GM21528 (cell line): ENCODE data around the gene ALKAL2.

ENCODE experiments used
- ATAC-seq: cut with Tn5 transposase; IDR thresholded peaks from one replicate; pipeline ENCODE4 v1.9.1; 2021; ENCODE audit warnings: mild to moderate bottlenecking, moderate library complexity; ENCODE audit not compliant: unreplicated experiment, low FRiP score

ALKAL2 gene

DNA sequence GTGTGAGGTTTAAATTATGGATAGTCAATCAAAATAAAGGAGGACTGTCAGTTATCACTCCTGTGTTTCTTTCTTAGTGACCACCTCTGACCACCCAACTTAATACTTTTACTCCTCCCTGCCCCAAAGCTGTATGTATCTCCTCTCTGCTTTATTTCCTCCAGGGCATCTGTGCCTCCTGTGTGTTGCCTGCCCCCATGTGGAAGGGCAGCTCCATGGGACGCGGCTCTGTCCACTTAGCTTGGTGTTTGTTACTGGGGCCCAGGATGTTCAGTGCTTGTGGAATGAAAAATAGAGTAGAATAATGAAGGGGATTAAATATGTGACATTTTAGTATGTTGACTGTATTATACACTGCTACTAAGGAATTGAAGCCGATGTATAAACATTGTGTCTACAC, 13.4 kb downstream of the ALKAL2 start:
- no peak for ATAC-seq

DNA sequence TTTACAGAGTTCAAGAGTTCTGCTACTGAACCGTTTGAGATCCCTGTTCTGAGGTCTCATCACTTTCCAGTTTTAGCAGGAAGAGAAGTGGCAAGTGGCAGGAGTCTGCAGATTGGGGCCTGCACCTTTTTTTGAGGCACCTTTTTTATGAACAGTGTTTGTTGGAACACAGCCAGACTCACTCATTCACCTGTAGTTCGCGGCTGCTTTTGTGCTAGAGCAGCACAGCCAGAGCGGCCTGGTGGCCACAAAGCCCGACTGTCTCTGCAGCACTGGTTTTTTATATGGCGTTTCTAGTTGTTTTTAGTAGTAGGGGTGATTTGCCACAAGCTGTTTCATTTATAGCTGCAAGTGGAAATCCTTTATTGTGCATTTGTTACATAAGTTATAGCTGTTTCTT, 14.6 kb downstream of the ALKAL2 start:
- no peak for ATAC-seq

DNA sequence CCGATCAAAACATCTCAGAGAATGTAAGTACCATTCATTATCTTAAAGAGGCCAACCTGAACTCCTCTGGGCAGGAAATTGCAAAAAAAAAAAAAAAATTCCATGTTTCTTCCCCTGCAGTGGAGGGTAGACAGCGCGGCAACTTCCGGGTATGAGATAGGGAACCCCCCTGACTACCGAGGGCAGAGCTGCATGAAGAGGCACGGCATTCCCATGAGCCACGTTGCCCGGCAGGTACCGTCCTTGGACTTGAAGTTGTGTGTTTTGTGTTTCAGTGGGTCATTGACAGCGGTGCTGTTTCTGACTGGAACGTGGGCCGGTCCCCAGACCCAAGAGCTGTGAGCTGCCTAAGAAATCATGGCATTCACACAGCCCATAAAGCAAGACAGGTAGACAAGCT, 16.0 kb downstream of the ALKAL2 start:
- no peak for ATAC-seq

DNA sequence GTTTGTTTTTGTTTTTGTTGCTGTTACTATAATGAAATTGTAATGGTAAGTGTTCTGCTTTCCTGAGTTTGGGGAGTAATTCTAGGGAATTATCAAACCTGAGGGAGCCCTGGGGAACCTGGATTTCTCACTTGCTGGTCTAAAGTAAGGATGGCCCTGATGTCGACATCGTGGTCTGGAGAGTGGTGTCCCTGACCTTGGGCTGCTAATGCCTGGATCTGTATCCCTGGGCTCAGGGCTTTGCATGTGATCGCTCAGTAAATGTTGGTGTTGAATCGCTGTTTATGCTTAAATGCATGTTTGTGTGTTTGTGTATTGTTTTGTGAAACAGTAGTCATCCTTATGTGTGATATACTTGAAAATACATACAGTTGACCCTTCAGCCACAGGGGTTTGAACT, 17.0 kb downstream of the ALKAL2 start:
- ATAC-seq: no peak

DNA sequence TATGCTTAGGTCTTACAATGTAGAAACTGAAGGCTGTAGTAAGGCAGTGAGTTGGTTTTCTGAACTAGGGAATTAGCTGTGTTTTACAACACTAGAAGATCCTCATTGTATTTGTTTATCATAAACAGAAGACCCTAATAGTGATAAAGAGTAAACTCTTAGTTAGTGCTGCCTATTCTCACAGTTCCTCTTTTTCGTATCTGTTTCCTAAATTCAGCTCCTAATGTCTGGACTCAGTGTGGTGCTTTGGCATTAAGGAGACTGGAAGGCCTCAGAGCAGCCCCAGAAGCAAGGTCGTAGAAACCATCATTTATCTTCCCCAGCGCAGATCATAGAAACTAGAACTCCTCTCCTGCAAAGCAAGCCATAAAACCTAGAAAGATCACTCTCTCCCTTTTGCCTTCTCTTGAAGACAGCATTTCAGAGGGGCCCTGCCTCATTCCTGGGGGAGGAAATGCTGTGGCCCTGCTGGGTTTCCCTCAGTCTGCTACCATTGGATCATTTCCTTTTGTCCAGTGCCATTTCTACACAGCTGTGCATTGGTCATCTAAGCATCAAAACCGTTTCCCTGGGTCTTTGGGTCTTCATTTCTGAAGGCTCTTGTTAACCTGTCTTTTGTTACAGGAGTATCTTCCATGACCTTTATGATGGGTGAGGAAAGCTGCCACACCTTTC, 18.4 kb downstream of the ALKAL2 start:
- ATAC-seq: no peak

DNA sequence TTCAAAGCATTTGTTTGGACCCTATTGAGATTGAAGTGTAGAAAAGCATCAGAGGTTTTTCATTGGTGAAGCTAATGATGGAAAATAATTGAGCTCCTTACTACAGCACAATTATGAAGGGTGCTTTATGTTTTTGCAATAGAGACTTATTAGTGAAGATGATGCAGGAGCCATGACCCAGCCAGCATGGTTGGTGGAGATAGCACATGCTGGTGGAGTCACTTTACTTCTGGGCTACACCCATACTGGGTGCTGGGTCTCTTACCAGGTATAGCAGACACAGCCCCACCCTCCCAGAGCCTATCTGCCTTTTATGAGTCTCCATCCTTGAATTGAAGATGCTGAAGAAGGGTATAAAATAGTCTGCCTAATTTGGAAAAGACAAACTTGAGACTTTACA, 19.6 kb downstream of the ALKAL2 start:
- no peak for ATAC-seq

DNA sequence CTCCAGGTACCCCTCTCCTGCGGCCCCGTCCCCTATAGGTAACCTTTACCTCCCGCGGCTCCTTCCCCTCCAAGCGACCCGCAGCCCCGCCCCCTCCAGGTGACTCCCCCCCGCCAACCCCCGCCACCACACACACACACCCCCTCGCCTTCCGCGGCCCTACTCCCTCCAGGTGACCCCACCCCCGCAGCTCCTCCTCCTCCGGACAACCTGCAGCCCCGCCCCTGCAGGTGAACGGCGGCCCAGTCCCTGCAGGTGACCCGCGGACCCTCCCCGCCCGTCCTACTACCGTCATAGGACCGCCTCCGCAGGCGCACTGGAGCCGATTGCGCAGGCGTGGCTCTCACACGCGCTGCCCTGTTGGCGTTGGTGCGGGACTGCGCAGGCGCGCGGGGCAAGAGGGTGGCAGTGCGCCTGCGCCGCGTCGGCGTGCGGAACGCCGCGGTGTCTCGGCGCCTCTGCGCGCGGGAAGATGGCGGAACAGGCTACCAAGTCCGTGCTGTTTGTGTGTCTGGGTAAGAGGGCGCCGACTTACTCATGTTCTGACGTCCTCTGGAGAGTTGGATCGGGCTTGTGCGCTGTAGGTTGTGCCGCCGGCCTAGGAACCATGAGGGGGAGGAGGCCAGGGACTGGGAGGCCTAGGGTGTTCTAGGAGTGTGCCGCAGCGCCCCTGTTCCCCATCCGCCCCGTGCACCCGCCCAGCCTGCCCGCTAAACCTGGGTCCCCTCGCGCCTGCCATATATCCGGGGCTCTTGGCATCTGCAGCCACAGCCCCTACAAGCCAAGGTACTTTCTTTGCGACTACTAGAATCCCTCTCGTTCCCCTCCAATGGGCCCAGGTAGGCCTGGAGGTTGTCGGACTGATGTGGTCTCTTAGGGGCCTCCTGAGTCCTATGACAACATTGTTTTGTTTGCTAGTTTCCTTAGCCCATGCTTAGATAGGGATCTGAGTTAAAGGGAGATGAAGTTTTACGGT, 23.1 kb downstream of the ALKAL2 start, which contains the start of gene ACP1:
TSS of gene ACP1 (plus strand) at position 455 of the 976 bp plus-strand sequence. CDS start at position 473, 18 bp downstream.
- peak; percentile 89 for ATAC-seq

DNA sequence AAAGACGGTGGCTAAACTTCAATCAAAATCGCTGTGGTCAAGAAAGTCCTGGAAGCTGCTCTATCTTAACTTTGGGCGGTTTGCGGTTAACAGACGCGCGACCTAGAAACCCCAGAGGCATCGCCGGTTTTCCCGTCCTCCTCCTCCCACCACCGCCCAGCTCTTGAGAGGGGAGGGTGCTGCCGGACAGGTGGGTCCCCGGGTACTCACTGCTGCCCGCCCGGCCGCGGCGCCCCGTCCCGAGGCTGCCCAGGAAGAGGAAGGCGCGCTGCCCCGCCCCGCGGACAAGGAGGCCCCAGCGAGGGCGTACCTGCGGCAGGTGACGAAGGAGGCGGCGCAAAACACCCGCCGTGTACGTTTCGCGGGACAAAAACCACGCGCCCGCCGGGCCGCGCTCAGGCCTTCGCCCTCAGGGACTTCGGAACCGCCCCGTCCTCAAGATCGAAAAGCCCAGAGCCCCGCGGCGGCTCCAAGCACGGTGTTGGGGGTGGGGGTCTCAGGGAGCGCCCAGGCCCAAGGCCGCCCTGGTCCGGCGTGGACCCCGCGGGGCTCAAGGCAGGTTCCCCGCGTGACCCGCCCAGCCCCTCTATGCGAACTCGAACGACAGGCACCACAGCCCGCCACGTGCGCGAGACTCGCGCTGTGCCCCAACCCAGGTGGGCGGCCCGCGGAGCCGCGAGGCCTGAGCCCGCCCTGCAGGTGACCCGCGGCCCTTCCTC, 24.0 kb downstream of the ALKAL2 start, which contains the start of gene SH3YL1:
TSS of gene SH3YL1 (minus strand) at position 259 of the 719 bp plus-strand sequence. CDS start at position 211, 48 bp downstream.
- peak; percentile 34 for ATAC-seq

DNA sequence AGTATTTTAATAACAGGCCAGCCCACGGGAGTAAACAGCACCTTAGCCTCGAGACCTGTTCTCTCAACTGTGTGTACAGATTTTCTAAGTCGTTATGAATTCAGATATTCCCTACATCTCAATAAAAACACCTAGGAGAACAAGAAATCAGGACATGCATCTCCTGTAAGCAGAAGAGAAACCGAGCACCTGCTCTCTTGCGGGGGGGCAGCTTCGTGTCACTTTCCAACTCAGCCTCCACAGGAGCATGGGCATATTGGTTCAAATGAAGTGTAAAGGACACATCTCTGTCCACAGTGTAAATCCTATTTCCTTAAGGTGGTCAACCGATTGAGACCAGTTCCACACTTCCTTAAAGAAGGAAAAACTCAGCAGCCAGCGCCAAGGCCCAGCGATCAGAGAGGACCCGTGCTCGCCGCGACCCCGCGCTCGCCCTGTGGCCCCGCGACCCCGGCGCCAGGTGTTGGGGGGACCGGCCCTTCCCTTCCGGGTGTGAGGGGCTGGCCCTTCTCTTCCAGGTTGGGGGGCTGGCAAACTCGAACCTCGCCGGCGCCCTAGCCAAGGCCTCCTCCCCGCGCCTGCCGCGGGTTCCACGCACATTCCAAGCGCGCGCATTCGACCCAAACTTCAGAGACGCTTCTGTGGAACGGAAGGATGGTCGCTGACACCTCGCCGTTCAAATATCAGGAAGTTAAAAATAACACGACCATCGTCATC, 24.7 kb downstream of the ALKAL2 start:
- ATAC-seq: no peak

DNA sequence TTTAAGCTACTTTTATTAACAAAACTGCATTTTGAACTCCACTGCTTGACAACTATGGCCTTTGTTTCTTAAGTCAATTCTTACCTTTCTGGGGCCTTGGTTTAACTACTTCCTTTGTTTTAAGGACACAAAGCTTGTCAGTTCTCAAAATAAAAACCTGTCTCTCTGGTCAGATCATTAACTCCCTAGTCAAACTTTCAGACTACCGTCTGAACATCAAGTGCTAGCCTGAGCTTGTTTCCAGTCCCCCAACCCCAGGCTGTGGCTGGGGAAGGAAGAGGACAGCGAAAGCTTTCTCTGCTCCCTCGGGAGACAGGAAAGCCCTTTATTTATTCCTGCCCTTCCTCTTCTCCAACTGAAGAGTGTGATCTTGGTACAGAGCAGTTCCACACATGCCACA, 25.8 kb downstream of the ALKAL2 start:
- no peak for ATAC-seq

DNA sequence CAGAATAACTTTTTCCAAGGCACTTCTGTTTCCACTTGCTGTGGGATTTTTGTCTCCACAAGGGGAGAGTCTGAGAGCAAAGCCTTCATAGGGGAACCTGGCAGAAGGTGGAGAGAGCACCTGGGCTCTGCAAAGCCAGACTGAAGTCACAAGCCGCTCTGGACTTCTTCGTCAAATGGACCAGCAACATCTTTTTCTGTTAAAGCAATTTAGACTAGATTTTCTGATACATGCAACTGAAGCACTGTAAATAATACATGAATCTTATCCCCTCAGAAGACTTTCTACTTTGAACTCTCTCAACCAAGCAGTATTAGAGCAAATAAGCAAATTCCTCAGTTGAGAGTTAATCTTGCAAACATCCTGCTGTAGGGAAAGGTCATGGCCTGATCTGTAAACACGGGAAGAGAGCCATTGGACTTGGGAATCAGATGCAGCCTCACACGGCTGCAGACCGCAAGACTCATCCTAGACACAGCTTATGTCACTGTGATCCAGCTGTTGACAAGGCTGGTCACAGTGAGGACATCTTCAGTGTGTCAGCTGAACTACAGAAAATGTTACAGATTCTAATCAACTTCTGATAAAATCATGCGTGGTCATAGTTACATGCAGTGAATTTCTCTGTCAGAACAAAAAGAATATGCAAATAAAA, 27.3 kb downstream of the ALKAL2 start:
- no peak for ATAC-seq

DNA sequence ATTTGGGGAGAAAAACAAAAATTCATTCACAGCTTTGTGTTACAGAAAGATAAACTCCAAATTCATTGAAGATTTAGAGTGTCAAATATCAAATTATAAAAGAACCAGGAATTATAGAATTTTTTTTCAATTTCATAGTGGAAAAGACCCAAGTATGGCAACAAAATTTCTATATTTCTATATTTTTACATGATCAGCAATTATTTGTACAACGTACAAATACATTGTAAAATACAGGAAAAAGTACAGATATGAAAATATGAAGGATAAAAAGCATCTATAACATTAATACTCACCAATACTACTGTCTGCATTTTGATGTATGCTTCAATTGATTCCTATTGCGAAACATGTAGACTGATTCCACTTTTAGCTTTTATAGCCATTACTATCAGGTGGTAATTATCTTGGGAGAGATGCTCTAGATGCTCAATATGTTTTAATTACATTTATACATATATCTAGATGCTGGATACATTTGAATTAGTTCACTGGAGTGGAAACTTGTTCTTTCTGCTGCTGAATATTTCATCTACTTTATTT, 28.0 kb downstream of the ALKAL2 start:
- ATAC-seq: no peak

DNA sequence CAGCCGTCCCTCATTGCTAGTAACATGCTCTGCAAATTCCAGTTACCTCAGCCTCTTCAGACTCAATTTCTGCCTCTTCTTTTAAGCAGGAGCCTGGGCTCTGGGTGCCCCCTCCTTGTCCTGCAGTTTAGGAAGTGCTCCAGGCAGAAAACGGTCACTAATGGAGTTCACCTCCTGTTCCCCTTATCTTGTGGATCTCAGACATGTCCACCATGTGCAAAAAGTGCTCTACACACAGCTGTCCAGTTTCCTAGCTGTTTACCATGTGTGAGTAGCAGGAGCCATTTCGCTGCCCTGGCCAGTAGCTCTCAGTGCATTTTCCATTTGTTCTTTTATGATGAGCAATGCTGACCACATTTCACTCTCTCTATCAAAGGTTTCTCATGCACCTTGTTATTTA, 29.0 kb downstream of the ALKAL2 start:
- no peak for ATAC-seq

DNA sequence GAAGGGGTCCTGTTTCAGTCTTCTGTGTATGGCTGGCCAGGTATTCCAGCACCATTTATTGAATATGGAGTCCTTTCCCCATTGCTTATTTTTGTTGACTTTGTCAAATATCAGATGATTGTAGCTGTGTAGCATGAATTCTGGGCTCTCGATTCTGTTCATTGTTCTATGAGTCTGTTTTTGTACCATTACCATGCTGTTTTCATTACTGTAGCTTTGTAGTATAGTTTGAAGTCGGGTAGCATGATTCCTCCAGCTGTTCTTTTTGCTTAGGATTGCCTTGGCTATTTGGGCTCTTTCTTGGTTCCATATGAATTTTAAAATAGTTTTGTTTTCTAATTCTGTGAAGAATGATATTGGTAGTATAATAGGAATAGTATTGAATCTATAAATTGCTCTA, 30.0 kb downstream of the ALKAL2 start:
- ATAC-seq: no peak

DNA sequence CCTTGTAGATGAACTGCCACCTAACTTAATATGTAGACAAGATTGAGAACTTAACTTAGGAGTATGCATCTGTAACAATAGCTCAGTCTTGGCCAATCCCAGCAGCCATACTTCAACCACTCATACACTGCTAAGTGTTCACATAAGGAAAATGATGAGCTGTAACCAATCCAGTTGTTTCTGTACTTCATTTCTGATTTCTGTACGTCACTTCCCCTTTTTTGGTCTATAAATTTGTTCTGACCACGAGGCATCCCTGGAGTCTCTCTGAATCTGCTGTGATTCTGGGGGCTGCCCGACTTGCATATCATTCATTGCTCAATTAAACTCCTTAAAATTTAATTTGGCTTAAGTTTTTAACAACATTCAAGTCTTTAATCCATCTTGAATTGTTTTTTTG, 30.5 kb downstream of the ALKAL2 start:
- no peak for ATAC-seq

DNA sequence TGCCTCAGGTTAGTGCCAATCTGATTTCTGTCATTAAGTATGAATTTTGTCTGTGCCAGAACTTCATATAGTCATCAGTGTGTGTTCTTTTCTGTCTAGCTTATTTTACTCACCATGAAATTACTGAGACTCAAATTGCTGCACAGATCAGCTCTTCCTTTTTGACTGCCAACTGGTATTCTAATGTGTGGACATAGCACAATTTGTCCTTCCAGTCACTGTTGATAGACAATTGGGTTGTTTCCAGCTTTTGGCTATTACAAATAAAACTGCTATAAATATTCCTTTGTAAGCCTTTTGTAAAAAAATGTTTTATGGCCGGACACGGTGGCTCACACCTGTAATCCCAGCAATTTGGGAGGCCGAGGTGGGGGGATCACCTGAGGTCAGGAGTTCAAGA, 31.8 kb downstream of the ALKAL2 start:
- no peak for ATAC-seq

DNA sequence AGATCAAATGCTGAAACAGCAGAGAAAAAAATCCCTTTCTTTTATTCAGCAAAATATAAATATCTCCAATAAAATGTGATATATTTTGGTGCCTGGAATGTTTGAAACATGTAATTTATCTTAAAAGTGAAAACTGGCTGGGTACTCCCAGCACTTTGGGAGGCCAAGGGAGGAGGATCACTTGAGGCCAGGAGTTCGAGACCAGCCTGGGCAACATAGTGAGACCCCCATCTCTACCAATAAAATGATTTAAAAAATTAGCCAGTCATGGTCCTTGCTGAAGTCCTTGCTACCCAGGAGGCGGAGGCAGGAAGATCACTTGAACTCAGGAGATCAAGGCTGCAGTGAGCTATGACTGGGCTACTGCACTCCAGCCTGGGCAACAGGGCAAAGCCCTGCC, 32.7 kb downstream of the ALKAL2 start:
- no peak for ATAC-seq

DNA sequence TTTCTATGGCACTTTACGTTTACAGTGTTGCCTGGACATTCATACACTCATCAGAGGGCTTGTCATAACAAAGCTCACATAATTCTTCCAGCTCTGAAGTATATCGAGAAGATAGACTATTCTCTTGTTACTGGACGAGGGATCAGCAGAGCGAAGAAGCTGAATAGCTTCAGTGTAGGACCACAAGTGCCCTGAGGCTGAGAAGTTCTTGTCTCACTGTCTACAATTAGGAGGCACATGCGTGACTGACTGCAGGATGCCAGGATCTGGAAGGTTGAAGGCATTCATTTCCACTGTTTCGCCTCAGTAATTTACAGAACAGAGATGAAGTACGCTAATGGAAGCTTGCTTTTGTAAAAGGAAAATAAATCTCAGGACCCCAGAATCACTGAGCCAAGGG, 33.6 kb downstream of the ALKAL2 start:
- ATAC-seq: no peak

DNA sequence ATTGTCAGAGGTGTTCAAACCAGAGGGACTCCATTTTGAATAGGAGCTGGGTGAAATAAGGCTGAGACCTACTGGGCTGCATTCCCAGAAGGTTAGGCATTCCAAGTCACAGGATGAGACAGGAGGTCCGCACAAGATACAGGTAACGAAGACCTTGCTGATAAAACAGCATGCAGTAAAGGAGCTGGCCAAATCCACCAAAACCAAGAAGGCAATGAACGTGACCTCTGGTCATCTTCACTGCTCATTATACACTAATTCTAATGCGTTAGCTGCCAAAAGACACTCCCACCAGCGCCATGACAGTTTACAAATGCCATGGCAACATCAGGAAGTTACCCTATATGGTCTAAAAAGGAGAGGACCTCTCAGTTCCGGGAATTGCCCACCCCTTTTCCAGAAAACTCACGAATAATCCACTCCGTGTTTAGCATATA, 34.7 kb downstream of the ALKAL2 start:
- ATAC-seq: no peak
